OCI-LY1 (cell line): ENCODE data around the gene ADAMTS14.

Experiments used
- CTCF ChIP-seq: fragments of 200-600 bp; sonication (generic), shearing (Covaris generic); IDR thresholded peaks from 2 replicates; pipeline ENCODE4 v1.5.1; 2017; ENCODE audit warnings: mild to moderate bottlenecking, antibody characterized with exemption, low read length, moderate library complexity, mixed read lengths
- EZH2 ChIP-seq: fragments of 200-600 bp; sonication (generic), shearing (Covaris generic); IDR thresholded peaks from 2 replicates; pipeline ENCODE4 v1.8.0; 2017; ENCODE audit warnings: borderline replicate concordance, mixed run types, mild to moderate bottlenecking, antibody characterized with exemption, low read length, moderate library complexity, mixed read lengths

- no peak for TF ChIP-seq CTCF
- no peak for TF ChIP-seq EZH2
Observed at GRCh38 chr10:70684374-70684773, 12.1 kb downstream of the ADAMTS14 start.
